ENCODE data around the gene CLK4.
"Not testable (repeated sequence)": the region's sequence is repeated elsewhere in the genome, so short reads cannot be mapped to it uniquely, and the experiment has no call there.

The CLK4 gene

GRCh38 chr5:178590924-178591423, 35.9 kb downstream of the CLK4 start:
- no peak overlapping the region for H3K9ac ChIP-seq (ENCODE audit: low read length)
- no peak overlapping the region for H3K27ac ChIP-seq (ENCODE audit: low read depth, low read length)
- no peak overlapping the region for H3K4me3 ChIP-seq (ENCODE audit: low read length)
- H3K27me3 ChIP-seq (ENCODE audit: control insufficient read depth, insufficient read depth, low read length) = peaks cover 5% of the 10 kb centered on the region
- H3K4me1 ChIP-seq (ENCODE audit: control insufficient read depth, insufficient read depth, low read length) = no peaks in the 10 kb centered on the region
- no peaks in the 10 kb centered on the region for H3K36me3 ChIP-seq (ENCODE audit: control insufficient read depth, insufficient read depth, low read length)

- H3K4me1 ChIP-seq (ENCODE audit: control insufficient read depth, insufficient read depth, low read length) = no peaks in the 10 kb centered on the region
- H3K36me3 ChIP-seq (ENCODE audit: control insufficient read depth, insufficient read depth, low read length) = no peaks in the 10 kb centered on the region
- H3K9ac ChIP-seq (ENCODE audit: low read length) = no peak within 1 kb of the TSS
- no peak within 1 kb of the TSS for H3K27ac ChIP-seq (ENCODE audit: low read depth, low read length)
- peak within 1 kb of the TSS; percentile 49 for H3K4me3 ChIP-seq (ENCODE audit: low read length)
- H3K27me3 ChIP-seq (ENCODE audit: control insufficient read depth, insufficient read depth, low read length) = peaks cover 5% of the 10 kb centered on the region
These were observed 36.5 kb downstream of the CLK4 start, which contains the start of gene COL23A1 for GRCh38 chr5:178590141-178590923. TSS of gene COL23A1 (minus strand) at chr5:178590393.

GRCh38 chr5:178589180-178590140, 37.4 kb downstream of the CLK4 start:
- no peaks in the 10 kb centered on the region for H3K4me1 ChIP-seq (ENCODE audit: control insufficient read depth, insufficient read depth, low read length)
- no peaks in the 10 kb centered on the region for H3K36me3 ChIP-seq (ENCODE audit: control insufficient read depth, insufficient read depth, low read length)
- H3K27ac ChIP-seq (ENCODE audit: low read depth, low read length) = no peak overlapping the region
- H3K27me3 ChIP-seq (ENCODE audit: control insufficient read depth, insufficient read depth, low read length) = peaks cover 5% of the 10 kb centered on the region
- no peak overlapping the region for H3K4me3 ChIP-seq (ENCODE audit: low read length)
- H3K9ac ChIP-seq (ENCODE audit: low read length) = no peak overlapping the region

- Histone ChIP-seq H3K27me3 (ENCODE audit: control insufficient read depth, insufficient read depth, low read length) (peaks cover 5% of the 10 kb centered on the region), H3K9ac (ENCODE audit: low read length) (no peak overlapping the region), H3K4me3 (ENCODE audit: low read length) (no peak overlapping the region), H3K36me3 (ENCODE audit: control insufficient read depth, insufficient read depth, low read length) (no peaks in the 10 kb centered on the region), H3K27ac (ENCODE audit: low read depth, low read length) (no peak overlapping the region), H3K4me1 (ENCODE audit: control insufficient read depth, insufficient read depth, low read length) (no peaks in the 10 kb centered on the region)
These were observed 38.1 kb downstream of the CLK4 start for GRCh38 chr5:178588769-178589168.

- H3K4me1 ChIP-seq (ENCODE audit: control insufficient read depth, insufficient read depth, low read length) = no peaks in the 10 kb centered on the region
- peaks cover 5% of the 10 kb centered on the region for H3K27me3 ChIP-seq (ENCODE audit: control insufficient read depth, insufficient read depth, low read length)
- no peak overlapping the region for H3K9ac ChIP-seq (ENCODE audit: low read length)
- no peaks in the 10 kb centered on the region for H3K36me3 ChIP-seq (ENCODE audit: control insufficient read depth, insufficient read depth, low read length)
- H3K27ac ChIP-seq (ENCODE audit: low read depth, low read length) = no peak overlapping the region
- H3K4me3 ChIP-seq (ENCODE audit: low read length) = no peak overlapping the region
These were observed 38.9 kb downstream of the CLK4 start for GRCh38 chr5:178587763-178588611.

GRCh38 chr5:178586396-178586795, 40.5 kb downstream of the CLK4 start:
- H3K4me1 ChIP-seq (ENCODE audit: control insufficient read depth, insufficient read depth, low read length) = no peaks in the 10 kb centered on the region
- H3K9ac ChIP-seq (ENCODE audit: low read length) = no peak overlapping the region
- no peaks in the 10 kb centered on the region for H3K36me3 ChIP-seq (ENCODE audit: control insufficient read depth, insufficient read depth, low read length)
- H3K27ac ChIP-seq (ENCODE audit: low read depth, low read length) = no peak overlapping the region
- H3K27me3 ChIP-seq (ENCODE audit: control insufficient read depth, insufficient read depth, low read length) = peaks cover 5% of the 10 kb centered on the region
- H3K4me3 ChIP-seq (ENCODE audit: low read length) = no peak overlapping the region

- H3K9ac ChIP-seq (ENCODE audit: low read length); H3K4me3 ChIP-seq (ENCODE audit: low read length): not testable (repeated sequence)
These were observed 41.4 kb downstream of the CLK4 start for GRCh38 chr5:178585421-178585820.

GRCh38 chr5:178583279-178583678, 43.6 kb downstream of the CLK4 start:
- Histone ChIP-seq H3K4me3 (ENCODE audit: low read length) (no peak overlapping the region), H3K9ac (ENCODE audit: low read length) (no peak overlapping the region), H3K27me3 (ENCODE audit: control insufficient read depth, insufficient read depth, low read length) (no peaks in the 10 kb centered on the region), H3K36me3 (ENCODE audit: control insufficient read depth, insufficient read depth, low read length) (no peaks in the 10 kb centered on the region), H3K4me1 (ENCODE audit: control insufficient read depth, insufficient read depth, low read length) (no peaks in the 10 kb centered on the region), H3K27ac (ENCODE audit: low read depth, low read length) (no peak overlapping the region)

More at GRCh38 chr5:178585421-178585820, 41.4 kb downstream of the CLK4 start:
- H3K36me3 ChIP-seq (ENCODE audit: control insufficient read depth, insufficient read depth, low read length); H3K4me1 ChIP-seq (ENCODE audit: control insufficient read depth, insufficient read depth, low read length); H3K27me3 ChIP-seq (ENCODE audit: control insufficient read depth, insufficient read depth, low read length); H3K27ac ChIP-seq (ENCODE audit: low read depth, low read length): not testable (repeated sequence)

- H3K4me3 ChIP-seq (ENCODE audit: low read length) = no peak overlapping the region
- no peak overlapping the region for H3K9ac ChIP-seq (ENCODE audit: low read length)
- H3K27me3 ChIP-seq (ENCODE audit: control insufficient read depth, insufficient read depth, low read length) = peaks cover 3% of the 10 kb centered on the region
- H3K36me3 ChIP-seq (ENCODE audit: control insufficient read depth, insufficient read depth, low read length) = no peaks in the 10 kb centered on the region
- no peaks in the 10 kb centered on the region for H3K4me1 ChIP-seq (ENCODE audit: control insufficient read depth, insufficient read depth, low read length)
- no peak overlapping the region for H3K27ac ChIP-seq (ENCODE audit: low read depth, low read length)
These were observed 44.6 kb downstream of the CLK4 start for GRCh38 chr5:178582291-178582690.

- H3K27me3 ChIP-seq (ENCODE audit: control insufficient read depth, insufficient read depth, low read length) = peaks cover 7% of the 10 kb centered on the region
- no peak overlapping the region for H3K9ac ChIP-seq (ENCODE audit: low read length)
- H3K4me1 ChIP-seq (ENCODE audit: control insufficient read depth, insufficient read depth, low read length) = no peaks in the 10 kb centered on the region
- H3K27ac ChIP-seq (ENCODE audit: low read depth, low read length) = no peak overlapping the region
- no peaks in the 10 kb centered on the region for H3K36me3 ChIP-seq (ENCODE audit: control insufficient read depth, insufficient read depth, low read length)
- H3K4me3 ChIP-seq (ENCODE audit: low read length) = no peak overlapping the region
These were observed 45.2 kb downstream of the CLK4 start for GRCh38 chr5:178581621-178582020.

- H3K9ac ChIP-seq (ENCODE audit: low read length) = no peak overlapping the region
- no peaks in the 10 kb centered on the region for H3K36me3 ChIP-seq (ENCODE audit: control insufficient read depth, insufficient read depth, low read length)
- H3K4me1 ChIP-seq (ENCODE audit: control insufficient read depth, insufficient read depth, low read length) = no peaks in the 10 kb centered on the region
- peaks cover 7% of the 10 kb centered on the region for H3K27me3 ChIP-seq (ENCODE audit: control insufficient read depth, insufficient read depth, low read length)
- no peak overlapping the region for H3K4me3 ChIP-seq (ENCODE audit: low read length)
- no peak overlapping the region for H3K27ac ChIP-seq (ENCODE audit: low read depth, low read length)
These were observed 46.4 kb downstream of the CLK4 start for GRCh38 chr5:178580271-178580955.
